Mucosa of descending colon (tissue), 3 donors: ENCODE data around the gene AIP. TPM values are rescaled to one million over a fixed set of nuclear protein-coding genes. Genes with fewer than 3 reads are reported as not detected.

Experiments used
- ATAC-seq: fragments of 200-7000 bp; cut with Tn5 transposase; one replicate; pipeline ENCODE4 v1.9.1; 2020; ENCODE audit warnings: mild to moderate bottlenecking, moderate library complexity
- DNase-seq, 3 donors: peaks; one replicate each; pipeline ENCODE4 v3.0.0-alpha.2; 2020
- H3K36me3 ChIP-seq: fragments of 200-600 bp; one replicate; pipeline ENCODE4 v1.8.0; 2021; ENCODE audit warnings: low read depth, mild to moderate bottlenecking
- H3K4me1 ChIP-seq: fragments of 200-600 bp; one replicate; pipeline ENCODE4 v1.8.0; 2021; ENCODE audit warnings: low read depth, mild to moderate bottlenecking
- H3K4me3 ChIP-seq: fragments of 200-600 bp; one replicate; pipeline ENCODE4 v1.8.0; 2021; ENCODE audit warnings: mild to moderate bottlenecking
- H3K9me3 ChIP-seq: fragments of 200-600 bp; one replicate; pipeline ENCODE4 v1.8.0; 2021; ENCODE audit warnings: mild to moderate bottlenecking
- CTCF ChIP-seq: fragments of 200-600 bp; IDR thresholded peaks from one replicate; pipeline ENCODE4 v1.8.0; 2022; ENCODE audit warnings: antibody characterized with exemption, mild to moderate bottlenecking
- intact Hi-C, 2 donors: fragments of 100-400 bp; cut with DNase I in 1 of 2; cut with micrococcal nuclease in 1 of 2; formaldehyde crosslinking; loops; one replicate each; pipeline versions ENCODE4 v1.11.0 to v1.11.1; 2022; cut with DNase I, micrococcal nuclease
- total RNA-seq, 3 donors: library from RNA; stranded (reverse); fragmentation: NEBNext Ultra II Directional in 2 of 3; extraction: Animal tissue kit (Norgen Biotek cat#: 25700) in 2 of 3; gene quantifications; one replicate each; pipeline versions ENCODE4 v1.2.1 to v1.2.4, GENCODE V29; 2021 to 2023
- donor health status: DM: no; HTN: no; CAD: no; lungs with moderate emphysema.
- donor health status: DM: no; HTN: no; CAD: no.
- donor health status: DM: no; HTN: yes; CAD: no.

The AIP gene
- total RNA-seq, 3 donors from 2014 or later = 33.7 to 84.9 (median 52.2) TPM

DNA sequence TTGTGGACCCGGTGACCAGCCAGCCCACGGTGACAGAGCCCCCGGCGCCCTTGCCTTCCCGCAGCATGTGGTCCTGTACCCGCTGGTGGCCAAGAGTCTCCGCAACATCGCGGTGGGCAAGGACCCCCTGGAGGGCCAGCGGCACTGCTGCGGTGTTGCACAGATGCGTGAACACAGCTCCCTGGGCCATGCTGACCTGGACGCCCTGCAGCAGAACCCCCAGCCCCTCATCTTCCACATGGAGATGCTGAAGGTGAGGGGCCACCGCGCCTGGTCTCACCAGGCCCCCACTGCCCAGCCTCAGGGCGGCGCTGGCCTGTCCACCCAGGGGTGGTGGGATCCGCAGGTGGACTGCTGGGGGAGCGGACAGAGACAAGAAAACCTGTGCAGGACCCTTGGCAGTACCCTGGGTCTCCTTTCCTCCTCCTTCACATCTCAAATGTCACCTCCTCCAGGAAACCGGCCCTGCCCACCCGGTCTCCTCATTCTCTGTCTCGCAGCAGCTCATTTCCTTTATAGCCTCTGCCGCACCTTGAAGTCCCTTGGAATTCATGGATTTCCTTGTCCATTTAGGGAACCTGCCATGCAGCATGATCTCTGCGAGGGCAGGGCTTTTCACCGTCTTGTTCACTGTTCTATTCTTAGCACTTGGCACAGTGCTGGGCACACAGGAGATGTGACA lies 6.5 kb downstream of the AIP start:
- TF ChIP-seq CTCF = no peak
- DNase-seq (peak; percentile 54 to 58 (median 57)), ATAC-seq (peak; percentile 66)
- H3K4me1 ChIP-seq = peaks cover 16% of the 10 kb centered on the region
- no peaks in the 10 kb centered on the region for H3K36me3 ChIP-seq
- no peak overlapping the region for H3K4me3 ChIP-seq
- no peaks in the 10 kb centered on the region for H3K9me3 ChIP-seq
- intact Hi-C loops = no loop called here

DNA sequence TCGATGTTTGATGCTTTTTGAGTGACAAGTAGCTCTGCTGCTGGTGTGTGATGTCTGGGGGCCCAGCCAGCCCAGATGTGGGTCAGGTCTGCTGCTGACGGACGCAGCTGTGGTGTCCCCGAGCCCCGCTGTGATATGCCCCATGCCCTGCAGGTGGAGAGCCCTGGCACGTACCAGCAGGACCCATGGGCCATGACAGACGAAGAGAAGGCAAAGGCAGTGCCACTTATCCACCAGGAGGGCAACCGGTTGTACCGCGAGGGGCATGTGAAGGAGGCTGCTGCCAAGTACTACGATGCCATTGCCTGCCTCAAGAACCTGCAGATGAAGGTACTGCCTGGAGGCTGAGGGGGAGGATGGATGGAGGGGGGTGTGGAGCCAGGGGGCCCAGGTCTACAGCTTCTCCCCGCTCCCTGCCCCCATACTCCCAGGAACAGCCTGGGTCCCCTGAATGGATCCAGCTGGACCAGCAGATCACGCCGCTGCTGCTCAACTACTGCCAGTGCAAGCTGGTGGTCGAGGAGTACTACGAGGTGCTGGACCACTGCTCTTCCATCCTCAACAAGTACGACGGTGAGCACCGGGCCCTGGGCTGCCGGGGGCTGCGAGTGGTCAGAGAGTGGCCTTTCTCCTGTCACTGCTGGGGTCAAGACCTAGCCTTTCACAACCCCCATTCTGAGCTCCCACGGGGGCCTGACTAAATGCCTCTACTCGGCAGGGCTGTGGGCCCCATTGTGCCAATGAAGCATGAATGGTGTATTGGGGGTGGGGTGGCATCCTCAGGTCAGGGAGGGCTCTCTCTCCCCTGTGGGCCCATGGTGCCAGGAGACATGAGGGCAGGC lies 7.3 kb downstream of the AIP start:
- no peak overlapping the region for H3K4me3 ChIP-seq
- H3K4me1 ChIP-seq = peaks cover 13% of the 10 kb centered on the region
- ATAC-seq (peak; percentile 1), DNase-seq (peak in 1 of 3 donors; percentile 53)
- H3K36me3 ChIP-seq = peaks cover 3% of the 10 kb centered on the region
- H3K9me3 ChIP-seq = no peaks in the 10 kb centered on the region
- intact Hi-C loops = no loop called here
- TF ChIP-seq CTCF = no peak

DNA sequence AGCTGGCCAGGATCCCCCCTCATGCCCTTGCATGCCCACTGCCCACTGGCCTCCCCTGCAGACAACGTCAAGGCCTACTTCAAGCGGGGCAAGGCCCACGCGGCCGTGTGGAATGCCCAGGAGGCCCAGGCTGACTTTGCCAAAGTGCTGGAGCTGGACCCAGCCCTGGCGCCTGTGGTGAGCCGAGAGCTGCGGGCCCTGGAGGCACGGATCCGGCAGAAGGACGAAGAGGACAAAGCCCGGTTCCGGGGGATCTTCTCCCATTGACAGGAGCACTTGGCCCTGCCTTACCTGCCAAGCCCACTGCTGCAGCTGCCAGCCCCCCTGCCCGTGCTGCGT lies 7.9 kb downstream of the AIP start:
- H3K9me3 ChIP-seq = no peaks in the 10 kb centered on the region
- intact Hi-C loops = no loop called here
- H3K4me3 ChIP-seq = no peak overlapping the region
- ATAC-seq (no peak), DNase-seq (peak in 1 of 3 donors; percentile 49)
- TF ChIP-seq CTCF = no peak
- peaks cover 3% of the 10 kb centered on the region for H3K36me3 ChIP-seq
- peaks cover 10% of the 10 kb centered on the region for H3K4me1 ChIP-seq

DNA sequence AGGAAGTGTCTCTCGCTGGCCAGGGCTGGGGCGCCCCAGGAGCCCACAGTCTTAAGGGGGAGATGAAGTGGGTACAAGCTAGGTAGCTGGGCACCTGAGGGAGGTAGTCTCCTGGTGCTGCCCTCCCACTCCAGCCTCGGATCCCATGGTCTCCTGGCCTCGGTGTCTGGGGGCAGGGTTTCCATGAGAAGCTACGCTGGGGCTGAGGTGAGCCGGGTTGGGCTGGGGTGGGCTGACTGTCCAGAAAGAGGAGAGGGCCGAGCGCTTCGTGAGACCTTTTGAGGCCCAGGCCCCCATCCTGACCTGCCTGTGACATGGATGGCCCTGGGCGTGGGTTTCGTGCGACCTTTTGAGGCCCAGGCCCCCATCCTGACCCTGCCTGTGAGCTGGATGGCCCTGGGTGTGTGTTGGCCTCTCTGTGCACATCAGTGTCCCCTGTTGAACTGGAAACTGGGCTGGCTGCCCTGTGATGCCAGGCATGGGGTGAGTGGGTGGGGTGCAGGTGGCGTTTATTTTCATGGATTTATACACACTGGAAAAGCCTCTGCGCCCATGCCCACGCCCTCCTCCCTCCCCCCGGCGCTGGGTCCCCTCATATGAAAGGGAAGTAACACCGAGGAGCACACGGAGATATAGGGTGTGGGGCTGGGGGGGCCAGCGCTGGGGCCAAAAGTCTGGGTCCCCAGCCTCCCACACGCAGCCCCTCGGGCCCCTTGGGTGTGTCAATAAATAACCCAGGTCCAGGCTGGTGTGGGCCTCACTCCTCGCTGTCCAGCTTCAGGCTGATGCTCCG lies 8.6 kb downstream of the AIP start:
- H3K36me3 ChIP-seq = peaks cover 3% of the 10 kb centered on the region

More for the DNA sequence above, 8.6 kb downstream of the AIP start:
- no peak for ATAC-seq
- intact Hi-C loops = no loop called here
- H3K4me1 ChIP-seq = peaks cover 6% of the 10 kb centered on the region
- DNase-seq = peak in 1 of 3 donors; percentile 44
- H3K9me3 ChIP-seq = no peaks in the 10 kb centered on the region
- H3K4me3 ChIP-seq = no peak overlapping the region
- no peak for TF ChIP-seq CTCF
